Measurements from ENCODE around the gene HIC1.

Gene HIC1

GRCh38 chr17:2048805-2049204 lies 6.1 kb upstream of the HIC1 start:
- DNase-seq: no peak

DNA sequence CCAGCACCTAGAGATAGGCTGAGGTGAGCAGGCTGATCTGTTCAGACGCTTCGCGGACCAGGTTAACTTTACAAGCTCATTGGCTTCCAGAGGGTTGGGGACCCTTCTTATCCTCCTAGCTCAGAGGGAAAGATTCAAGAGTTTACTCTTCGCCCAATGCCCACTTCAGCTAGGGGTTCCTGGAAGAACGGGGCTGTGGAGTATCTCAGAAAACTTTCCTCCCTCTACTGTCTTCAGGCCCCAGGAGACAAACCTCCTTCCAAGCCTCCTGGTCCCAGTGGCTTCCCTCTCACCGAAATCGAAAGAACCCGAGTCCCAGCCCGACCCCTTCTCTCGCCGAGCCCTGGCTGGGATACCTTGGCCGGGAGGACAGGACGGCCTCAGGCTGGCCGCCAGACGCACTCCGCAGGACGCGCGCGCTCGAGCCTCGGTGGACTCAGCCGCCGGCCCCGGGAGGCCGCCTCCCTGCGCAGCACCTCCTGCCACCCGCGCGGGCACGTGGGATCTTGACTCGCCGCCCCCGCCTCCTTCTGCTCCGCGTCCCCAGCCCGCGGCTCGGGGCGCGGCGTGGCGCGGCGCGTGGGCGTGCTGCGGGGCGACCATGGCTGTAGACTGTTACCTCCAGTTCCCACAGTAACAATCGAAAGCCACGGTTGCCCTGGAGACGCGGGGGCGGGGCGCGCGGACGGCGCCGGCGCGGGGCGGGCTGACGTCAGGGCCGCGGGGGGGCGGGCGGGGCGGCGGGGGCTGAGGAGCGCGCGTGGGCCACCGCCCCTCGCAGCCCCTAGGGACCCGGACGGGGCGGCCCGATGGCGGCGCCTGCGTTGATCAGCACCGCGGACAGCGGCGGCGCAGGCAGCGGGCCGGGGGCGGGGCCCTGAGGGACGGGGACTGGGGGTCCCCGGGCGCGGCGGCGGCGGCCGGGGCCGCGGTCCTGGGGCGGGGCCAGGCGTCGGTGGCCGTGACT lies 5.3 kb upstream of the HIC1 start:
- no peak for DNase-seq

DNA sequence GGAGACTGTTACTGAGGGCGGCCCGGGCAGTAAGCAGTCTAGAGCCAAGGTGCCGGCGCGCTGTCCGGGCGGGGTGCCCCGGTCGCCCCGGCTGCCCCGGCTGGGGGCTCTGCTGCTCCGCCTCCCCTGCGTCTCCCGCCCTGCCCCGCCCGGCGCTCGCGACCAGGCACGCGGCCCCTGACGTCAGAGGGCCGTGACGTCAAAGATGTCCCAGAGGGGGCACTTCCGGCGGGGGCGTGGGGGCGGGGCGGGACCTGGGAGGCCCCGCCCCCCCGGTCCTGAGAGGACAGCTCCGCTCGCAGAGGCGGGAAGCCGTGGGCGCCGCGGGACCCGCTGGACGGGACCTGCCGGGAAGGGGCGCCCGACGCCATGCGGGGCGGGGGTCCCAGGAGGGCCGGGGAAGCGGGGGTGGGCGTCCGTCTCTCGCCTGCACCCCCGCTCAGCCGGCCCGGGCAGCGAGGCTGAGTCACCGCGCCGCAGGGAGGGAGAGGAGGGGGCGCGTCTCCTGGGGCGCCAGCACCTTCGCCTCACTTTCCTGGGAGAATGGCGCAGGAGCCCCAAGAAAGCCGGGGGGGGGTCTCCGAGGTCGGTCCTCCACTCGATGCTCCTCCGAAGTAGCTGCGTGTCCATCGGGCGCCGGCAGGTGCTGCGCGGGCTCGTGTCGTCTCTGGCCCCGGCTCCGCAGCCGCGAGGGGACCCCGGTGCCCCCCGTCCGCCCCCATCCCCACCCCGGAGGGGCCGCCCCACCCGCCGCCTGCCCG lies 4.4 kb upstream of the HIC1 start:
- DNase-seq: no peak

- no peak for DNase-seq
These were observed 3.6 kb upstream of the HIC1 start for GRCh38 chr17:2051061-2051932.

DNA sequence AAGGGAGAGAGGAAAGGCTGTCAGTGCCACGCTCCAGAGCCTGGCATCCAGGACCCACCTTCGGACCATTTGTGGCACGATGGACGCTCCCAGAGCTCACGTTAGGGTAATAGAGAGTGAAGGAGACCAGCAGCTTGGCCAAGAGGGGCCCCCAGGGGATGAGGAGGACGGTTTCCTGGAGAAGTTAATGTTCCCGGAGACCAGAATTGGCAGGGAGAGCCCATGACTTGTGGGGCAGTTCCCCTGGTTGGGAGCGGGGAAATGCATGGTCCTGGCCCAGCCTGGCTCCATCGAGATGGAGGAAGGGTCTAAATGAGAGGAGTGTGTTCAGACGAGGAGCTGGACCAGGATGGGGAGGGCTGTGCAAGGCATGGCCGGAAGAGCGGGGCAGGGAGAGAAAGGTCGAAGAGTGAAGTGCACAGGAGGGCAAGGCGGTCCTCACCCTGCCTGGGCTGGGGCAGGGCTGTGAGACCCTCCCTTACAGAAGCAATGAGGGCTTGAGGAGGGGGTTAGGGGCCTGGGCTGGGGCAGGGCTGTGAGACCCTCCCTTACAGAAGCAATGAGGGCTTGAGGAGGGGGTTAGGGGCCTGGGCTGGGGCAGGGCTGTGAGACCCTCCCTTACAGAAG lies 2.9 kb upstream of the HIC1 start:
- no peak for DNase-seq

GRCh38 chr17:2053380-2054261 lies 1.3 kb upstream of the HIC1 start:
- no peak for DNase-seq

DNA sequence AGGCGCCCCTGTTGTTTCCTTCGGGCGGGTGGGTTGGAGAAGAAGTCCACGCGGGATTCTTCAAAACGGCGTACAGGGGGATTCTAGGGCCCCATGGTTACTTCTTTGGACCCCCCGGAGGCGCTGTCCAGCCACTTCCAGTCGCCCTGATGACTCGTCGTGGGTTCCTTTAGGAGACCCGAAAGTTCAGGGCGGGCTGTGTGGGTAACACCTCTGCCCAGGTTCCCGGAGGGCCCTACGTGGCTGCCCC lies 716 bp upstream of the HIC1 start:
- no peak for DNase-seq

DNA sequence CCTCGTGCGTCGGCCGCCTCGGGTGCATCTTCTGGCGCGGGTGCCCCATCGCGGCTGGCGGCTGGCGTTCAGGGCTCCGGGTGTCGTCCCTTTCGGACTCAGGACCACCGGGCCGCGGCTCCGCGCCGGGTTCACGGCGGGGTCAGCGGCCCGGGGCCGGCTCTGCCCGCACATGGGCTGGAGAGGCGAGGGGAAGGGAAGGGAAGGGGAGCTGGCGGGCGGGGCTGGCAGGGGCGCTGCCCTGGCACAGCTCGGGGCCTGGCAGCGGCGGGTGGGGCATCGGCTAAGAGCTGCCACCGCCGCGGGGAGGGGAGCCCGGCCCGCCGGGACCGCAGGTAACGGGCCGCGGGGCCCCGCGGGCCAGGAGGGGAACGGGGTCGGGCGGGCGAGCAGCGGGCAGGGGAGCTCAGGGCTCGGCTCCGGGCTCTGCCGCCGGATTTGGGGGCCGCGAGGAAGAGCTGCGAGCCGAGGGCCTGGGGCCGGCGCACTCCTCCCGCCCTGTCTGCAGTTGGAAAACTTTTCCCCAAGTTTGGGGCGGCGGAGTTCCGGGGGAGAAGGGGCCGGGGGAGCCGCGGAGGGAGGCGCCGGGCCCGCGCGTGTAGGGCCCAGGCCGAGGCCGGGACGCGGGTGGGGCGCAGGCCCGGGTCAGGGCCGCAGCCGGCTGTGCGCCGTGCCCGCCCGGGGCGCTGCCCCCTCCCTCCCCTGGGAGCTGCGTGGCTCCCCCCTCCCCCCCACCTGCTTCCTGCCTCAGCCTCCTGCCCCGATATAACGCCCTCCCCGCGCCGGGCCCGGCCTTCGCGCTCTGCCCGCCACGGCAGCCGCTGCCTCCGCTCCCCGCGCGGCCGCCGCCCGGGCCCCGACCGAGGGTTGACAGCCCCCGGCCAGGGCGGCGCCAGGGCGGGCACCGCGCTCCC lies 646 bp downstream of the HIC1 start:
- no peak for DNase-seq

- no peak for DNase-seq
These were observed 1.6 kb downstream of the HIC1 start for GRCh38 chr17:2056206-2057174.

DNA sequence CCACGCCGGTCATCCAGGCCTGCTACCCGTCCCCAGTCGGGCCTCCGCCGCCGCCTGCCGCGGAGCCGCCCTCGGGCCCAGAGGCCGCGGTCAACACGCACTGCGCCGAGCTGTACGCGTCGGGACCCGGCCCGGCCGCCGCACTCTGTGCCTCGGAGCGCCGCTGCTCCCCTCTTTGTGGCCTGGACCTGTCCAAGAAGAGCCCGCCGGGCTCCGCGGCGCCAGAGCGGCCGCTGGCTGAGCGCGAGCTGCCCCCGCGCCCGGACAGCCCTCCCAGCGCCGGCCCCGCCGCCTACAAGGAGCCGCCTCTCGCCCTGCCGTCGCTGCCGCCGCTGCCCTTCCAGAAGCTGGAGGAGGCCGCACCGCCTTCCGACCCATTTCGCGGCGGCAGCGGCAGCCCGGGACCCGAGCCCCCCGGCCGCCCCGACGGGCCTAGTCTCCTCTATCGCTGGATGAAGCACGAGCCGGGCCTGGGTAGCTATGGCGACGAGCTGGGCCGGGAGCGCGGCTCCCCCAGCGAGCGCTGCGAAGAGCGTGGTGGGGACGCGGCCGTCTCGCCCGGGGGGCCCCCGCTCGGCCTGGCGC lies 2.4 kb downstream of the HIC1 start:
- no peak for DNase-seq

- no peak for DNase-seq
These were observed 3.1 kb downstream of the HIC1 start for GRCh38 chr17:2057760-2058585.

DNA sequence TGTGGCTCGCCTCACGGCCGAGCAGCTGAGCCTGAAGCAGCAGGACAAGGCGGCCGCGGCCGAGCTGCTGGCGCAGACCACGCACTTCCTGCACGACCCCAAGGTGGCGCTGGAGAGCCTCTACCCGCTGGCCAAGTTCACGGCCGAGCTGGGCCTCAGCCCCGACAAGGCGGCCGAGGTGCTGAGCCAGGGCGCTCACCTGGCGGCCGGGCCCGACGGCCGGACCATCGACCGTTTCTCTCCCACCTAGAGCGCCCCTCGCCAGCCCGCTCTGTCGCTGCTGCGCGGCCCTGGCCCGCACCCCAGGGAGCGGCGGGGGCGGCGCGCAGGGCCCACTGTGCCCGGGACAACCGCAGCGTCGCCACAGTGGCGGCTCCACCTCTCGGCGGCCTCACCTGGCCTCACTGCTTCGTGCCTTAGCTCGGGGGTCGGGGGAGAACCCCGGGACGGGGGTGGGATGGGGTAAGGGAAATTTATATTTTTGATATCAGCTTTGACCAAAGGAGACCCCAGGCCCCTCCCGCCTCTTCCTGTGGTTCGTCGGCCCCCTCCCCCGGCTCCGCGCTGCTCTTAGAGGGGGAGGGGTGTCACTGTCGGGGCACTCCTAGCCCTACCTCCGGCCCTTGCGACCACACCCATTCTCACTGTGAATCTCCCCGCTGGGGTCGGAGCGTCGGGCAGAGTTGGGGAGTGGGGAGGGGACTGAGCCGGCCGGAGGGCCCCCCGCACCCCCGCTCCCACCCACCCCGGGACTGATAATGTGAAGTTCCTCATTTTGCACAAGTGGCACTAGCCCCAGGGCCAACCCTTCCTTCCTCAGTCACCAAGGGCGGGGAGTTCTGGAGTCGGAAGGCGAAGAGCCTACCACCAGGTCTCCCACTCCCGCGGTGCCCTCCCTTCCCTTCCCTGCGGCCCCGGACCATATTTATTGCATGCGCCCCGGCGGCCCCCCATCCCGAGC lies 4.0 kb downstream of the HIC1 start:
- no peak for DNase-seq

DNA sequence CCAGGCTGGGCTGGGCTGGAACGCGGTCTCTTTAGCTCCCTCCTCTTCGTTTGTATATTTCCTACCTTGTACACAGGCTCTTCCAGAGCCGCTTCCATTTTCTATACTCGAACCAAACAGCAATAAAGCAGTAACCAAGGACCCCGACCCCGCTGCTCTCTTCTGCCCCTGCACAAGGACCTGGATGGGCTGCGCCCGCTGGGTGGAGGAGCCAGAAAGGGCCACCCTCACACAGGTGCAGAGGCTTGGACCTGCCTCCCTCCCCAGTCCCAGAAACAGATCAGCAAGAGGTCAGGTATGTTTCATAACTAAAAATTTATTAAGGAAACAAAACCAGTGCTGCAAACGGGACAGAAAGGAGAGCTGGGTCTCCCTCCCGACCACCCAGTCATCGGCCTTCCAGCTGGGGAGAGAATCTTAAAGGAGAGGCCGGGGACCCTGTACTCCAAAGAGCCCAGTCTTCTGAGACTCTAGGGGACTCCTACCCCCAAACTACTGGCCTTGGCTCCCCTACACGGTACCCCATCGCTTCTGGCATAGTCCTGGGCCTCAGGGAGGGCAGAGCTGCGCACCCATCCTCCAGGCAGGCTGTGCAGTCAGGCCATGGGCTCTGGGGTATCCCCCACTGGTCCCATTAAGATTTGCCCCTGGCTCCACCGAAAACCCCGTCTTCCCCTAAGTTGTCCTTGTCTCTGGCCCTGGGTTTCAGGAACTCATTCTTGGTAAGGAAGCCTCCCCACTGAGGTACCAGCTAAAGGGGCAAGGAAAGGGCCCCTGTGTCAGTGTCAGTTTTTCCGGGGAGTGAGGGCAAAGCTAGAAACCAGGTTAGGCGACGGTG lies 4.9 kb downstream of the HIC1 start:
- DNase-seq: no peak

GRCh38 chr17:2060385-2060658 lies 5.4 kb downstream of the HIC1 start:
- no peak for DNase-seq

DNA sequence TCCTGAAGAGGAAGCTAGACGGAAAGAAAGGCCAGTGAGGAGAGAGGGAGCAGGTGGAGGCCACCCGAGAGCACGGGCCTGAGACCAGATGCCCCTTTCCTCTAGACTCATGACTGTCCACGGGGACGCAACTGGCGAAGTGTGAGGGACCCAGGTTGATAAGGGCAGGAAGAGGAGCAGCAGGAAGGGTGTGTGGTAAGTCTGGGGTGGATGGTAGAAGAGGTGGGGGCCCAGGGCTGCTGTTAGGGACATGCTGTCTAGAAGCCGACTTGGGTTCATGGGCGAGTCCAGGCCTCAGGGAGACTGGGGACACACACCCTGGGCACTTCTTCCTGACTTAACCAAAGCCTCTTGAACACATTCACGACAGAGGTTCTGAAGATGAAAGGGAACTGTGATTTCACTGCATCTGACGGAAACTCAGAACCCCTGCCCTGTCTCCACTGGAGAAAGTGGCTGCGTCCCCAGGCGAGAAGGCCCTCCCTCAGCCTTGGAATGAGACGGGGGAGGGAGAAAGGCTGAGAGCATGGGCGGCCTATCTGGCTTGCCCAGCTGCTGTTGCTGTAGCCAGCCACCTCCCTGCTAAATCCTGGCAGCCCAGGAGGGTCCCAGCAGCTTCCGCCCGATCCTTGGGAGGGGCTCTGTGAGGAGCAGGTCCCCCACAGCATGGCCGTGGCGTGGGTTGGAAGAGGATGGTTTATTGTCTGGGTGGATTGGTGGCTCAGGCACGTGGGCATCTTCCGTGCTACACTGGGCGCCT lies 6.0 kb downstream of the HIC1 start:
- DNase-seq: no peak

Measured in NCI-H2081 treated with DMSO at 0.1 percent for 48 hours (cell line).